GM12892 (cell line): Measurements from ENCODE around the gene TMEM139.

ENCODE experiments used
- POLR2A ChIP-seq: IDR thresholded peaks from 2 replicates; pipeline ENCODE4 v1.6.1; 2011; ENCODE audit warnings: low read depth, low read length, control low read depth
- POLR2AphosphoS5 ChIP-seq: IDR thresholded peaks from 2 replicates; pipeline ENCODE4 v1.6.1; 2011; ENCODE audit warnings: low read depth, low read length, control low read depth
- TAF1 ChIP-seq: IDR thresholded peaks from 2 replicates; pipeline ENCODE4 v1.6.1; 2011; ENCODE audit warnings: low read depth, mild to moderate bottlenecking, control low read depth, low read length, borderline replicate concordance

- peak; percentile 75 for TF ChIP-seq POLR2AphosphoS5
- TF ChIP-seq POLR2A = peak; percentile 78; the same call in 1 of the 2 replicates
- peak; percentile 79 for TF ChIP-seq TAF1
Observed at GRCh38 chr7:143287935-143288826, 3.4 kb downstream of the TMEM139 start, which contains the start of gene CASP2.
